ENCODE data around the gene KDR. TPM values are rescaled to one million over a fixed set of nuclear protein-coding genes. Genes with fewer than 3 reads are reported as not detected.

Gene KDR
- total RNA-seq, 2 donors from 2014 or later, result 2.1 to 14.9 TPM

DNA sequence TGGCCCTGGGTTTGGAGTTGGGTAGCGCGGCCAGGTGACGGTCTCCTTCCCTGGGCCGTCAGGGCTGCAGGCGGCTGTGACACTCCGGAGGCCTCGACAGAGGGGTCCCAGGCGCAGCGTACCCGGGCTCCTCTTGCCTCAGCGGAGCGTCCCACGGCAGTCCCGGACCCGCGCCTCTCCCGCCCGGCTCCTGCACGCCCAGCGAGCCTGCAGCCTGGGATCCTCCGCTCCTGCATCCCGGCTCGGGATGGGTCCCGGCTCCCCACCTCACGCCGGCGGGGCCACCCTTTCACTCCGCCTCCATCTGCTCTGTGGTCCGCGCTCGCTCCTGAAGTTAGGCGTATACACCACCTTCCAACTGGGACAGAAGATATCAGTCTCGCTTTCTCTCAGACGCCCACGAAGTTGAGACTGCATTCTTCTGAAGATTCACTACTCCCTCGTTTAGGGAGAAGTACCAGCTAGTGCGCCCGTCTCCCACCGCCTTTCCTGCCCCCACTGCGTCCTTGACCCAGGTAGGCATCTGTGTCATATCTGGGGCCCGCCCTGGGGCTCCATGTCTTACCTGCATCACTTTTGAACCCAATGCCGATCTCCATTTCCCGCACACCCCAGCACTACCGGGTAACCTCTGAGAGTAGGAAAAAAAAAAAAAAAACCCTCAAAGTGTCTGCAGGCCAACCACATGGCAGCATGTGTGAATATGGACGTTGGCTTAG lies 32.3 kb upstream of the KDR start:
- Mint-ChIP-seq H3K27me3 (ENCODE audit: insufficient read depth) (peaks cover 9% of the 10 kb centered on the region), H3K9me3 (peaks cover 4% of the 10 kb centered on the region), H3K4me1 (peaks cover 24% of the 10 kb centered on the region), H3K36me3 (ENCODE audit: low read depth) (no peaks in the 10 kb centered on the region), H3K27ac (peak overlapping the region; percentile 19), H3K4me3 (peak overlapping the region; percentile 57)
- DNase-seq, result peak; percentile 74
- Histone ChIP-seq H3K4me1 (ENCODE audit: control insufficient read depth, insufficient read depth, low read length) (no peaks in the 10 kb centered on the region), H3K27me3 (ENCODE audit: control insufficient read depth, insufficient read depth, low read length, poor library complexity, severe bottlenecking) (no peaks in the 10 kb centered on the region), H3K9ac (ENCODE audit: extremely low read depth, low read length, poor library complexity, severe bottlenecking) (no peak overlapping the region), H3K9me3 (ENCODE audit: control insufficient read depth, low read length) (no peaks in the 10 kb centered on the region), H3K4me3 (ENCODE audit: low read length) (no peak overlapping the region), H3K27ac (ENCODE audit: low read depth, low read length) (no peak overlapping the region), H3K36me3 (ENCODE audit: control insufficient read depth, insufficient read depth, low read length) (no peaks in the 10 kb centered on the region)
- TF ChIP-seq, protein P1, sequence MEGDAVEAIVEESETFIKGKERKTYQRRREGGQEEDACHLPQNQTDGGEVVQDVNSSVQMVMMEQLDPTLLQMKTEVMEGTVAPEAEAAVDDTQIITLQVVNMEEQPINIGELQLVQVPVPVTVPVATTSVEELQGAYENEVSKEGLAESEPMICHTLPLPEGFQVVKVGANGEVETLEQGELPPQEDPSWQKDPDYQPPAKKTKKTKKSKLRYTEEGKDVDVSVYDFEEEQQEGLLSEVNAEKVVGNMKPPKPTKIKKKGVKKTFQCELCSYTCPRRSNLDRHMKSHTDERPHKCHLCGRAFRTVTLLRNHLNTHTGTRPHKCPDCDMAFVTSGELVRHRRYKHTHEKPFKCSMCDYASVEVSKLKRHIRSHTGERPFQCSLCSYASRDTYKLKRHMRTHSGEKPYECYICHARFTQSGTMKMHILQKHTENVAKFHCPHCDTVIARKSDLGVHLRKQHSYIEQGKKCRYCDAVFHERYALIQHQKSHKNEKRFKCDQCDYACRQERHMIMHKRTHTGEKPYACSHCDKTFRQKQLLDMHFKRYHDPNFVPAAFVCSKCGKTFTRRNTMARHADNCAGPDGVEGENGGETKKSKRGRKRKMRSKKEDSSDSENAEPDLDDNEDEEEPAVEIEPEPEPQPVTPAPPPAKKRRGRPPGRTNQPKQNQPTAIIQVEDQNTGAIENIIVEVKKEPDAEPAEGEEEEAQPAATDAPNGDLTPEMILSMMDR (conservative IDR thresholded peaks at IDR 0.05), result no peak
- WGBS, 2 experiments (ENCODE audit: insufficient coverage in 1 of 2, insufficient read length in 1 of 2), result 93 to 95% methylated on average over 18 to 45 of the region's 45 CpGs

GRCh38 chr4:55154933-55155332 lies 29.5 kb upstream of the KDR start:
- Histone ChIP-seq H3K4me1 (ENCODE audit: control insufficient read depth, insufficient read depth, low read length) (no peaks in the 10 kb centered on the region), H3K9me3 (ENCODE audit: control insufficient read depth, low read length) (no peaks in the 10 kb centered on the region), H3K4me3 (ENCODE audit: low read length) (no peak overlapping the region), H3K9ac (ENCODE audit: extremely low read depth, low read length, poor library complexity, severe bottlenecking) (no peak overlapping the region), H3K36me3 (ENCODE audit: control insufficient read depth, insufficient read depth, low read length) (no peaks in the 10 kb centered on the region), H3K27ac (ENCODE audit: low read depth, low read length) (no peak overlapping the region), H3K27me3 (ENCODE audit: control insufficient read depth, insufficient read depth, low read length, poor library complexity, severe bottlenecking) (no peaks in the 10 kb centered on the region)
- no peak for DNase-seq
- Mint-ChIP-seq H3K27me3 (ENCODE audit: insufficient read depth) (peaks cover 9% of the 10 kb centered on the region), H3K9me3 (peaks cover 8% of the 10 kb centered on the region), H3K27ac (no peak overlapping the region), H3K4me1 (peaks cover 18% of the 10 kb centered on the region), H3K4me3 (no peak overlapping the region), H3K36me3 (ENCODE audit: low read depth) (no peaks in the 10 kb centered on the region)
- TF ChIP-seq, protein P1 (conservative IDR thresholded peaks at IDR 0.05), result no peak
- WGBS, 2 experiments (ENCODE audit: insufficient coverage in 1 of 2, insufficient read length in 1 of 2), result 100% methylated on average over 1 of the region's 1 CpG; no CpG with 5 or more reads in 1 of the 2 experiments

DNA sequence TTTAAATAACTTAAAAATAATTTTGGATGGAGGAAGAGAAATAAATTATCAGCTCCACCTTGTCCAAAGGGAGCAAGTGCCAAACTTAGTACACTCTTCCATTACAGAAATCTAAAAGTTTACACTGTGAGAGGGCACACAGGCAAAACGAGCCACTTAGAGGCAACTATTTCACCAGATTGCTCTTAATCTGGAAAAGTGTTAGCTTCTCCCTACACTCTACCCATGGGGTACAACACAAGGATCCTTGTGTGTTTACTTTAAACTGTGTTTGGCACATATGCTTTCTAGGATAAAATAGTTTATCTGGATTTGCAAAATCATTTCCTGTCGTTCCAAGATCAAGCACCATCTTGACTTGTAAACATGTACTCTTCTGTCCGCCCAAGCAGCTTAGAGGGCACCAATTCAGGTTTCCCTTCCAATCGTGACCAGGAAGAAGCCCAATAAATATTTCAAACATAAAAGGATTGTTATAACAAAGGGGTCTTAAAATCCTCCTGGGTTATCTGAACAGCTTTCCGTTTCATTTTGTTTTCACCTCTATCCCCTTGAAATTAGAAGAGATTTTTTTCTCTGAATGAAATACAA lies 29.0 kb upstream of the KDR start:
- no peak overlapping the region for H3K9ac ChIP-seq (ENCODE audit: extremely low read depth, low read length, poor library complexity, severe bottlenecking)
- H3K27me3 ChIP-seq (ENCODE audit: control insufficient read depth, insufficient read depth, low read length, poor library complexity, severe bottlenecking), result no peaks in the 10 kb centered on the region
- no peak for DNase-seq
- WGBS, 2 experiments (ENCODE audit: insufficient coverage in 1 of 2, insufficient read length in 1 of 2), result 85 to 90% methylated on average over 4 to 5 of the region's 5 CpGs
- Mint-ChIP-seq H3K36me3 (ENCODE audit: low read depth) (no peaks in the 10 kb centered on the region), H3K27me3 (ENCODE audit: insufficient read depth) (peaks cover 9% of the 10 kb centered on the region), H3K4me3 (no peak overlapping the region), H3K4me1 (peaks cover 13% of the 10 kb centered on the region), H3K9me3 (peaks cover 8% of the 10 kb centered on the region), H3K27ac (no peak overlapping the region)
- H3K9me3 ChIP-seq (ENCODE audit: control insufficient read depth, low read length), result no peaks in the 10 kb centered on the region
- no peak overlapping the region for H3K4me3 ChIP-seq (ENCODE audit: low read length)
- TF ChIP-seq, protein P1 (conservative IDR thresholded peaks at IDR 0.05), result no peak
- H3K4me1 ChIP-seq (ENCODE audit: control insufficient read depth, insufficient read depth, low read length), result no peaks in the 10 kb centered on the region
- H3K36me3 ChIP-seq (ENCODE audit: control insufficient read depth, insufficient read depth, low read length), result no peaks in the 10 kb centered on the region
- no peak overlapping the region for H3K27ac ChIP-seq (ENCODE audit: low read depth, low read length)
